Fibroblast of the aortic adventitia (primary cell): ENCODE results near the gene AXDND1. TPM values are rescaled to one million over a fixed set of nuclear protein-coding genes. Genes with fewer than 3 reads are reported as not detected.
A peak's percentile ranks its signal among the peaks of the same experiment; 100 is the strongest.
"Not testable (repeated sequence)": the region's sequence is repeated elsewhere in the genome, so short reads cannot be mapped to it uniquely, and the experiment has no call there.

Experiments used
- DNase-seq: peaks from one replicate; pipeline ENCODE4 v3.0.0-alpha.2; 2010; ENCODE audit warnings: low read depth
- H3K4me3 ChIP-seq: 2 replicates; pipeline ENCODE4 v1.5.1; 2011; ENCODE audit warnings: low read depth, mild to moderate bottlenecking, control low read depth, low read length, moderate library complexity
- CTCF ChIP-seq: IDR thresholded peaks from 2 replicates; pipeline ENCODE4 v1.5.1; 2011; ENCODE audit warnings: mild to moderate bottlenecking, low read length, control low read depth, inconsistent platforms; ENCODE audit not compliant: insufficient read depth
- total RNA-seq: library from RNA; depleted of rRNA; stranded (reverse); fragments of >200 nt; gene quantifications from 2 replicates; pipeline ENCODE4 v1.2.3, GENCODE V29; 2012; ENCODE audit warnings: low replicate concordance

Gene AXDND1
- total RNA-seq, 1 donor = 0.36 TPM

GRCh38 chr1:179440971-179441370, 75.2 kb downstream of the AXDND1 start:
- no peak for TF ChIP-seq CTCF
- H3K4me3 ChIP-seq = no peak overlapping the region
- no peak for DNase-seq

- DNase-seq = no peak
- H3K4me3 ChIP-seq = no peak overlapping the region
- no peak for TF ChIP-seq CTCF
Measured at GRCh38 chr1:179441501-179441900, 75.7 kb downstream of the AXDND1 start.

- not testable (repeated sequence) for H3K4me3 ChIP-seq
Measured at GRCh38 chr1:179442846-179443245, 77.1 kb downstream of the AXDND1 start.

DNA sequence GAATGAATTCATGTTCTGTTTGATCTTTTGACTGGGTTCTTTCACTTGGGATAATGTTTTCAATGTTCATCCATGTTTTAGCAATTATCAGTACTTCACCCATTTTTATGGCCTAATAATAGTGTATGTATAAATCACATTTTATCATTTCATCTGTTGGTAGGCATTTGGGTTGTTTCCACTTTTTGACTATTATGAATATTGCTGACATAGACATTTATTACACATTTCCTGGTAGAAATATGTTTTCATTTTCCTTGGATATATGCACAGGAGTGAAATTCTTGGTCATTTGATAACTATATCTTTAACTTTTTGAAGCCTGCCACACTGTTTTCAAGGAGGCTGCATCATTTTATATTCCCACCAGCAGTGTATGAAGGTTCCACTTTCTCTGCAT, 79.8 kb downstream of the AXDND1 start:
- no peak overlapping the region for H3K4me3 ChIP-seq
- no peak for TF ChIP-seq CTCF
- DNase-seq = no peak

More at GRCh38 chr1:179442846-179443245, 77.1 kb downstream of the AXDND1 start:
- DNase-seq = not testable (repeated sequence)

DNA sequence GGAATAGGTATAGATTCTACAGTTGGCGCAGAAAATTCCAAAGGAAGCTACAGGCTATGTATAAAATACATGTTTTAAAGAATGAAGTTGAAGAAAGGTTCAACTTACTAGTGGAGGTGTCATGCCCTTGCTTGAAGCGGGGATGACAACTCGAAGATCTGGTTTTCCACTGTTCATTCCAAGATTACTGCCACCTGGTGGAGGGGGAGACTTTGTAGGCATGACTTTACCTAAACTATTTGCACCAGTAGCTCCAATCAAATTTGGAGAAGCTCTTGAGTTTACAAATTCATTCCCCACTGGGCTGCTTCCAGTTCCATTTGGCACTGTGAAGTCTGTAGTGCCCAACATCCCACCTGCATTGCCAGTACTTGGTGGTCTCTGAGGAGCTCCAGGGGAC, 81.7 kb downstream of the AXDND1 start:
- DNase-seq = no peak
- peak; percentile 17 for TF ChIP-seq CTCF
- H3K4me3 ChIP-seq = no peak overlapping the region

DNA sequence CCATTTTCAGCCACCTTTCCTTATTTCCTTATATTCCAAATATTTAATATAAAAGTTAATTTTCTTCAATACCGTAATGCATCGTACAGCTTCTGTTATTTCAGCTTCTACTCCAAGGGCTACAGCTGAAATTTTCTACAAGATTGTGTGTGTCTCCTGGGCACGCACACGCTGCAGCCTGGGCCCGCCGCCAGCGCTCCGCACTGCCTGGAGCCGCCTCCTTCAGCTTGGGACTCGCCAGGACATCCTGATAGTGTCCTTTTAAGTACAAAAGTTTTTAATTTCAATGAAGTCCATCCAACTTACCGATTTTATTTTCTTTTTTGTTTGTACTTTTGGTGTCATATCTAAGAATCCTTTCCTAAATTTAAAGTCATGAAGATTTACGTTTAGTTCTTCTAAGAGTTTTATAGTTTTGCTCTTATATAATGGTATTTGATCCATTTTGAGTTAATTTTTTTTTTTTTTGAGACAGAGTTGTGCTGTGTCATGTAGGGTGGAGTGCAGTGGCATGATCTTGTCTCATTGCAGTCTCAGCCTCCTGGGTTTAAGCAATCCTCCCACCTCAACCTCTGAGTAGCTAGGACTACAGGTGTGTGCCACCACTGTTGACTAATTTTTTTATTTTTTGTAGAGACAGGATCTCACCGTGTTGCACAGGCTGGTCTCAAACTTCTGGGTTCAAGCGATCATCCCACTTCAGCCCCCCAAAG, 82.8 kb downstream of the AXDND1 start:
- TF ChIP-seq CTCF = no peak
- DNase-seq = no peak
- no peak overlapping the region for H3K4me3 ChIP-seq

- not testable (repeated sequence) for DNase-seq, H3K4me3 ChIP-seq
Measured at GRCh38 chr1:179459606-179460206, 93.9 kb downstream of the AXDND1 start.

DNA sequence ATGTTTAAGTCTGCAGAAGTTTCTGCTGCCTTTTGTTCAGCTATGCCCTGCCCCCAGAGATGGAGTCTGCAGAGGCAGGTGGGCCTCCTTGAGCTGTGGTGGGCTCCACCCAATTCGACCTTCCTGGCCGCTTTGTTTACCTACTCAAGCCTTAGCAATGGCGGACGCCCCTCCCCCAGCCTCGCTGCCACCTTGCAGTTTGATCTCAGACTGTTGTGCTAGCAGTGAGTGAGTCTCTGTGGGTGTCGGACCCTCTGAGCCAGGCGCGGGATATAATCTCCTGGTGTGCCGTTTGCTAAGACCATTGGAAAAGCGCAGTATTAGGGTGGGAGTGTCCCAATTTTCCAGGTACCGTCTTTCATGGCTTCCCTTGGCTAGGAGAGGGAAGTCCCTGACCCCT, 99.9 kb downstream of the AXDND1 start:
- not testable (repeated sequence) for DNase-seq, H3K4me3 ChIP-seq
